MM.1S (cell line): ENCODE measurements around the gene MTMR2.

Experiments
- CTCF ChIP-seq: fragments of 300-600 bp; sonication (generic); IDR thresholded peaks from 2 replicates; pipeline ENCODE4 v1.5.1; 2016; ENCODE audit warnings: antibody characterized with exemption, low read length, mixed read lengths
- EZH2 ChIP-seq: fragments of 300-600 bp; sonication (generic); optimal IDR thresholded peaks from 2 replicates; pipeline ENCODE3; 2017; ENCODE audit warnings: low read depth, mild to moderate bottlenecking, antibody characterized with exemption, low read length, mixed read lengths

DNA sequence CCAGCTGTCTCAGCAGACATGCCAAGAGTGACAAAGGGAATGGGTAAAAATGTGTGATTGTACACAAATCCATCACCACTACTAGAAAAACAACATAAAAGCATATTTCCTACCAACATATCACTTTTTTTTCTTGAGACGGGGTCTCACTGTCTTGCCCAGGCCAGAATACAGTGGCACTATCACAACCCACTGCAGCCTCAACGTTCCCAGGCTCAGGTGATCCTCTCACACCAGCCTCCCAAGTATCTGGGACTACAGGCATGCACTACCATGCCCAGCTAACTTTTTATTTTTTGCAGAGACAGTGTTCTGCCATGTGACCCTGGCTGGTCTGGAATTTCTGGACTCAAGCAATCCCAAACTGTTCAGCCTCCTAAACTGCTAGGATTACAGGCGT lies 5.2 kb downstream of the MTMR2 start:
- TF ChIP-seq CTCF, result no peak
- no peak for TF ChIP-seq EZH2
